ENCODE results near the gene GPC6. TPM values are rescaled to one million over a fixed set of nuclear protein-coding genes. Genes with fewer than 3 reads are reported as not detected.

Gene GPC6
- total and polyA plus RNA-seq, 2 donors (not counting 3 experiments of a cell fraction or from before 2014, with no cell fraction given) = 0.01 TPM; not detected in 1

- no peaks in the 10 kb centered on the region for H3K36me3 ChIP-seq (ENCODE audit: control insufficient read depth in 2 of 2, extremely low read depth in 1 of 2, insufficient read depth in 2 of 2, low read length in 2 of 2)
- dilution Hi-C loops (cut with MboI; ENCODE audit: extremely low pct_ligation_motif_present, low sequenced_read_pairs) = no loop called here
- no peaks in the 10 kb centered on the region for H4K20me1 ChIP-seq (replicated peaks; ENCODE audit: control insufficient read depth, extremely low read depth, insufficient read depth, low read length)
- no peaks in the 10 kb centered on the region for H3K27me3 ChIP-seq (ENCODE audit: control insufficient read depth in 2 of 2, insufficient read depth in 2 of 2, low read length in 2 of 2)
- no peaks in the 10 kb centered on the region for H3K4me1 ChIP-seq (ENCODE audit: control insufficient read depth, extremely low read depth, insufficient read depth, low read length)
- no peaks in the 10 kb centered on the region for H3K79me2 ChIP-seq (ENCODE audit: control insufficient read depth, insufficient read depth, low read length)
- H3K9ac ChIP-seq (replicated peaks; ENCODE audit: extremely low read depth, insufficient read depth, low read length) = no peak overlapping the region
- H3K9me1 ChIP-seq (replicated peaks; ENCODE audit: control insufficient read depth, extremely low read depth, insufficient read depth, low read length) = no peaks in the 10 kb centered on the region
- POLR2A ChIA-PET = no interaction called here
- TF ChIP-seq POLR2AphosphoS5 (IDR thresholded peaks at IDR 0.05; ENCODE audit: insufficient read depth, low read depth, low read length) = no peak
- TF ChIP-seq MYC (IDR thresholded peaks at IDR 0.05; ENCODE audit: low read depth, low read length) = no peak
- TF ChIP-seq FOS (IDR thresholded peaks at IDR 0.05; ENCODE audit: borderline replicate concordance, insufficient read depth, low read length) = no peak
- TF ChIP-seq CTCF (IDR thresholded peaks at IDR 0.05; ENCODE audit: extremely low read depth in 1 of 2, insufficient read depth in 1 of 2, low read depth in 1 of 2, low read length in 2 of 2) = no peak
- TF ChIP-seq POLR2A (IDR thresholded peaks at IDR 0.05; ENCODE audit: low read depth, low read length) = no peak
- no peak for TF ChIP-seq EZH2 (IDR thresholded peaks at IDR 0.05; ENCODE audit: borderline replicate concordance, low read depth, low read length, severe bottlenecking)
- TF ChIP-seq GATA2 (IDR thresholded peaks at IDR 0.05; ENCODE audit: insufficient read depth, insufficient read length, low read depth, low read length) = no peak
- TF ChIP-seq JUN (IDR thresholded peaks at IDR 0.05; ENCODE audit: borderline replicate concordance, insufficient read depth, insufficient read length, low read depth) = no peak
- no peak for TF ChIP-seq MAX (IDR thresholded peaks at IDR 0.05; ENCODE audit: insufficient read depth, insufficient read length)
- H3K4me3 ChIP-seq (replicated peaks in 1 of 3; ENCODE audit: insufficient read depth in 1 of 3, low read depth in 1 of 3, low read length in 3 of 3) = no peak overlapping the region
- H3K27ac ChIP-seq (ENCODE audit: insufficient read depth, low read depth, low read length) = no peak overlapping the region
- intact Hi-C loops (cut with micrococcal nuclease) = no loop called here
- H3K9me3 ChIP-seq (replicated peaks; ENCODE audit: control insufficient read depth, insufficient read depth, low read length) = peaks cover 4% of the 10 kb centered on the region
- FAIRE-seq (no peak), DNase-seq (ENCODE audit: low read depth, low spot score) (no peak)
- no peak overlapping the region for H2AFZ ChIP-seq (ENCODE audit: low read depth, low read length)
- H3K4me2 ChIP-seq (ENCODE audit: insufficient read depth, low read length) = no peak overlapping the region
- no TSS peak for BruUV-seq (replicated peaks)
- CTCF ChIA-PET = no interaction called here
These were observed 832.3 kb downstream of the GPC6 start for GRCh38 chr13:94058821-94059360.

Measured in endothelial cell of umbilical vein (primary cell).